IMR-90 (cell line): Measurements from ENCODE around the gene STON2. TPM values are rescaled to one million over a fixed set of nuclear protein-coding genes. Genes with fewer than 3 reads are reported as not detected.

ENCODE experiments used
- ATAC-seq: fragments of 200-7000 bp; cut with Tn5 transposase; 2 replicates; pipeline ENCODE4 v1.9.1; 2020; ENCODE audit warnings: low read depth, mild to moderate bottlenecking, moderate library complexity
- BruUV-seq: library from RNA; stranded (reverse); fragments of 400-500 nt; replicated peaks from 2 replicates; lab custom pipeline; 2021; lab: Mats Ljungman, UMichigan
- CTCF ChIA-PET: fragments of 300-600 bp; formaldehyde crosslinking; extraction: SDS; loops from one replicate; lab custom pipeline; 2021; ENCODE audit warnings: antibody characterized with exemption; lab: Yijun Ruan, JAX
- POLR2A ChIA-PET: fragments of 300-600 bp; sonication (Branson Sonifier 250); formaldehyde crosslinking; loops from one replicate; lab custom pipeline; 2022; ENCODE audit warnings: antibody characterized with exemption; ENCODE audit not compliant: unreplicated experiment; lab: Charles Lee
- DNase-seq: peaks from one replicate; pipeline ENCODE4 v3.0.0; 2013
- H2AFZ ChIP-seq: replicated peaks from 2 replicates; pipeline ENCODE3; 2013; ENCODE audit warnings: low read length, mild to moderate bottlenecking; ENCODE audit not compliant: poor library complexity
- H2AK5ac ChIP-seq: 2 replicates; pipeline ENCODE4 v1.6.1; 2013; ENCODE audit warnings: low read depth, low read length, inconsistent platforms
- H2AK9ac ChIP-seq: replicated peaks from 2 replicates; pipeline ENCODE3; 2013; ENCODE audit warnings: mild to moderate bottlenecking, low read depth, low read length, moderate library complexity; ENCODE audit not compliant: poor library complexity
- H2BK120ac ChIP-seq: 2 replicates; pipeline ENCODE4 v1.6.1; 2013; ENCODE audit warnings: low read depth, low read length, inconsistent platforms
- H2BK15ac ChIP-seq: 3 replicates; pipeline ENCODE4 v1.6.1; 2013; ENCODE audit warnings: low read depth, low read length, inconsistent platforms
- H2BK20ac ChIP-seq: 2 replicates; pipeline ENCODE4 v1.6.1; 2013; ENCODE audit warnings: low read depth, mild to moderate bottlenecking, inconsistent platforms, low read length, moderate library complexity
- H2BK5ac ChIP-seq: 2 replicates; pipeline ENCODE4 v1.6.1; 2013; ENCODE audit warnings: mild to moderate bottlenecking, low read depth, low read length, inconsistent platforms; ENCODE audit not compliant: poor library complexity, severe bottlenecking
- H3K14ac ChIP-seq: replicated peaks from 2 replicates; pipeline ENCODE4 v1.6.1; 2013; ENCODE audit warnings: low read depth, low read length, inconsistent platforms
- H3K18ac ChIP-seq: 2 replicates; pipeline ENCODE4 v1.6.1; 2013; ENCODE audit warnings: low read depth, low read length, control low read depth
- H3K23ac ChIP-seq: 2 replicates; pipeline ENCODE4 v1.6.1; 2013; ENCODE audit warnings: low read depth, low read length, inconsistent platforms
- H3K27ac ChIP-seq: 2 replicates; pipeline ENCODE4 v1.5.1; 2013; ENCODE audit warnings: mild to moderate bottlenecking, control low read depth, low read length; ENCODE audit not compliant: insufficient read depth
- H3K27me3 ChIP-seq: 2 replicates; pipeline ENCODE4 v1.6.1; 2013; ENCODE audit warnings: low read length; ENCODE audit not compliant: control insufficient read depth, insufficient read depth
- H3K36me3 ChIP-seq: 2 replicates; pipeline ENCODE4 v1.6.1; 2013; ENCODE audit warnings: low read length, mixed read lengths; ENCODE audit not compliant: control insufficient read depth, insufficient read depth
- H3K4ac ChIP-seq: 2 replicates; pipeline ENCODE4 v1.6.1; 2013; ENCODE audit warnings: low read depth, low read length, inconsistent platforms
- H3K4me1 ChIP-seq: 2 replicates; pipeline ENCODE4 v1.6.1; 2013; ENCODE audit warnings: low read length, mixed read lengths; ENCODE audit not compliant: control insufficient read depth, insufficient read depth
- H3K4me2 ChIP-seq: 2 replicates; pipeline ENCODE4 v1.6.1; 2013; ENCODE audit warnings: low read depth, mild to moderate bottlenecking, control low read depth, low read length, moderate library complexity
- H3K4me3 ChIP-seq: 2 replicates; pipeline ENCODE4 v1.5.1; 2013; ENCODE audit warnings: low read depth, mild to moderate bottlenecking, control low read depth, low read length, moderate library complexity; ENCODE audit not compliant: insufficient read depth
- H3K56ac ChIP-seq: 2 replicates; pipeline ENCODE4 v1.6.1; 2013; ENCODE audit warnings: low read length, inconsistent platforms; ENCODE audit not compliant: insufficient read depth; ENCODE audit errors: extremely low read depth
- H3K79me1 ChIP-seq, 2 experiments: 2 replicates each; pipeline ENCODE4 v1.6.1; 2013; ENCODE audit warnings: low read length in 2 of 2, inconsistent platforms in 1 of 2, low read depth in 1 of 2
- H3K9ac ChIP-seq: 2 replicates; pipeline ENCODE4 v1.6.1; 2013; ENCODE audit warnings: low read depth, low read length, control low read depth
- H3K9me1 ChIP-seq: 2 replicates; pipeline ENCODE4 v1.6.1; 2013; ENCODE audit warnings: low read length, inconsistent platforms; ENCODE audit not compliant: insufficient read depth
- H3K9me3 ChIP-seq: 2 replicates; pipeline ENCODE4 v1.6.1; 2013; ENCODE audit warnings: low read length; ENCODE audit not compliant: control insufficient read depth, insufficient read depth
- H4K20me1 ChIP-seq: 2 replicates; pipeline ENCODE4 v1.6.1; 2013; ENCODE audit warnings: low read length, inconsistent platforms; ENCODE audit not compliant: insufficient read depth
- H4K5ac ChIP-seq: 2 replicates; pipeline ENCODE4 v1.6.1; 2013; ENCODE audit warnings: mild to moderate bottlenecking, low read depth, low read length, control low read depth
- H4K8ac ChIP-seq, 2 experiments: 2 replicates each; pipeline ENCODE4 v1.6.1; 2013; ENCODE audit warnings: low read depth in 2 of 2, low read length in 2 of 2, control low read depth in 1 of 2, inconsistent platforms in 1 of 2
- H4K91ac ChIP-seq: 2 replicates; pipeline ENCODE4 v1.6.1; 2013; ENCODE audit warnings: low read depth, low read length, inconsistent platforms; ENCODE audit not compliant: insufficient read depth
- BHLHE40 ChIP-seq: fragments of 150-350 bp; IDR thresholded peaks from 2 replicates; pipeline ENCODE4 v1.6.1; 2016; ENCODE audit warnings: mild to moderate bottlenecking, low read depth, low read length
- CEBPB ChIP-seq: IDR thresholded peaks from 2 replicates; pipeline ENCODE4 v1.6.1; 2012; ENCODE audit warnings: low read depth, low read length, improper control_type of control experiment
- CHD1 ChIP-seq: IDR thresholded peaks from 2 replicates; pipeline ENCODE4 v1.6.1; 2012; ENCODE audit warnings: low read depth, low read length, improper control_type of control experiment
- FOS ChIP-seq: fragments of 150-350 bp; IDR thresholded peaks from 2 replicates; pipeline ENCODE4 v1.6.1; 2016; ENCODE audit warnings: low read depth, low read length
- MAFK ChIP-seq: IDR thresholded peaks from 2 replicates; pipeline ENCODE4 v1.6.1; 2012; ENCODE audit warnings: low read depth, low read length, improper control_type of control experiment
- MAZ ChIP-seq: IDR thresholded peaks from 2 replicates; pipeline ENCODE4 v1.6.1; 2012; ENCODE audit warnings: low read depth, mild to moderate bottlenecking, low read length, improper control_type of control experiment, moderate library complexity, borderline replicate concordance
- MXI1 ChIP-seq: IDR thresholded peaks from 2 replicates; pipeline ENCODE4 v1.6.1; 2012; ENCODE audit warnings: low read depth, mild to moderate bottlenecking, low read length, moderate library complexity, borderline replicate concordance
- NFE2L2 ChIP-seq: fragments of 150-350 bp; IDR thresholded peaks from 2 replicates; pipeline ENCODE4 v1.6.1; 2016; ENCODE audit warnings: low read depth, mild to moderate bottlenecking, low read length
- POLR2A ChIP-seq: IDR thresholded peaks from 2 replicates; pipeline ENCODE4 v1.6.1; 2012; ENCODE audit warnings: mild to moderate bottlenecking, low read depth, low read length
- RAD21 ChIP-seq: IDR thresholded peaks from 2 replicates; pipeline ENCODE4 v1.6.1; 2012; ENCODE audit warnings: low read length, improper control_type of control experiment
- RCOR1 ChIP-seq: IDR thresholded peaks from 2 replicates; pipeline ENCODE4 v1.6.1; 2012; ENCODE audit warnings: mild to moderate bottlenecking, low read length, improper control_type of control experiment; ENCODE audit not compliant: insufficient replicate concordance
- RFX5 ChIP-seq: IDR thresholded peaks from 2 replicates; pipeline ENCODE4 v1.8.0; 2012; ENCODE audit warnings: low read depth, mild to moderate bottlenecking, low read length, moderate library complexity
- SMC3 ChIP-seq: fragments of 150-350 bp; IDR thresholded peaks from 2 replicates; pipeline ENCODE4 v1.6.1; 2016; ENCODE audit warnings: low read depth, mild to moderate bottlenecking, antibody characterized with exemption, low read length, moderate library complexity
- WGBS, 2 experiments: methylation state at CpG; one replicate each; pipeline versions ENCODE4 v1.1.5 to v1.1.7; 2013; ENCODE audit warnings: missing lambda C conversion rate in 2 of 2; ENCODE audit not compliant: insufficient read length in 1 of 2; ENCODE audit errors: extremely low coverage in 2 of 2; 5-methylcytosine and 5-hydroxymethylcytosine counted together
- dilution Hi-C: fragments of 300-500 bp; cut with HindIII; formaldehyde crosslinking; loops from one replicate; pipeline ENCODE4 v1.14.3; 2018; ENCODE audit warnings: low sequenced_read_pairs; ENCODE audit not compliant: unreplicated experiment
- in situ Hi-C: fragments of 300-500 bp; cut with MboI; formaldehyde crosslinking; loops from 3 replicates; pipeline ENCODE4 v1.14.3; 2019; ENCODE audit warnings: low sequenced_read_pairs, inconsistent platforms, mixed read lengths
- intact Hi-C: fragments of 100-400 bp; cut with micrococcal nuclease; formaldehyde crosslinking; loops from 2 replicates; pipeline ENCODE4 v1.10.0; 2022
- polyA plus RNA-seq, 3 experiments: library from polyadenylated mRNA; depleted of rRNA; stranded (reverse); fragments of >200 nt; gene quantifications; 2 replicates each; pipeline ENCODE4 v1.2.3, GENCODE V29; 2012; ENCODE audit warnings: low replicate concordance in 1 of 3
- total RNA-seq: library from RNA; depleted of rRNA; stranded (reverse); fragments of >200 nt; gene quantifications from 2 replicates; pipeline ENCODE4 v1.2.3, GENCODE V29; 2012
- TF ChIP-seq, protein P1 (sequence below): fragments of 150-350 bp; IDR thresholded peaks from 2 replicates; pipeline ENCODE4 v1.6.1; 2017; ENCODE audit warnings: mild to moderate bottlenecking, antibody characterized with exemption, low read length, low read depth
- TF ChIP-seq, protein P2 (sequence below): fragments of 150-350 bp; IDR thresholded peaks from 2 replicates; pipeline ENCODE4 v1.6.1; 2016; ENCODE audit warnings: low read depth, mild to moderate bottlenecking, low read length, moderate library complexity, borderline replicate concordance
- TF ChIP-seq, protein P3 (sequence below): conservative IDR thresholded peaks from 2 replicates; pipeline ENCODE4 v1.5.1; 2012; ENCODE audit warnings: mild to moderate bottlenecking, low read depth, low read length, improper control_type of control experiment

The STON2 gene
- total and polyA plus RNA-seq, 2 of the 4 experiments (the other 2 are of a cell fraction): not detected

DNA sequence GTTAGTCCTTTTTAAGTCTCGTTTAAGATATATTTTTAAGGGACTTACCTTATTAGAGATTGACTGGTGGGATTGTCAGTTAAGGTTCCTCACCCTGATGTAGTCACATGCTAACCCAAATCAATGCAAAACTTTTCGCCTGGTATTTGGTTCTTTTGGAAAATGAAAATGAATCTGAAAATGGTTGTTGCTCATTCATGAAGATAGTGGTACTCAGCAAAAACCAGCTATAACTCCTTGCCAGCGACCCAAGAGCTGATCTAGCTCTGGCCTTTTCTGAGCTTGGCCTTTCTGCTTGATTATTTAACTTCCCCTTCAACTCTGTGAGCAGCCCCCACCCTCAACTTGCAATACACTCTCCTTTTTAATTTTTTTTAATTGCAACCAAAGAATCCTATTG, 94.4 kb downstream of the STON2 start:
- no peak overlapping the region for H2BK15ac ChIP-seq
- H2BK20ac ChIP-seq: no peak overlapping the region
- BruUV-seq: no TSS peak
- no peak overlapping the region for H2BK120ac ChIP-seq
- no peaks in the 10 kb centered on the region for H3K9me1 ChIP-seq
- no peaks in the 10 kb centered on the region for H3K79me1 ChIP-seq
- no peak for TF ChIP-seq NFE2L2
- no peak for TF ChIP-seq RFX5
- TF ChIP-seq BHLHE40: no peak
- TF ChIP-seq, protein P1, sequence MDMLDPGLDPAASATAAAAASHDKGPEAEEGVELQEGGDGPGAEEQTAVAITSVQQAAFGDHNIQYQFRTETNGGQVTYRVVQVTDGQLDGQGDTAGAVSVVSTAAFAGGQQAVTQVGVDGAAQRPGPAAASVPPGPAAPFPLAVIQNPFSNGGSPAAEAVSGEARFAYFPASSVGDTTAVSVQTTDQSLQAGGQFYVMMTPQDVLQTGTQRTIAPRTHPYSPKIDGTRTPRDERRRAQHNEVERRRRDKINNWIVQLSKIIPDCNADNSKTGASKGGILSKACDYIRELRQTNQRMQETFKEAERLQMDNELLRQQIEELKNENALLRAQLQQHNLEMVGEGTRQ: no peak
- TF ChIP-seq, protein P2, sequence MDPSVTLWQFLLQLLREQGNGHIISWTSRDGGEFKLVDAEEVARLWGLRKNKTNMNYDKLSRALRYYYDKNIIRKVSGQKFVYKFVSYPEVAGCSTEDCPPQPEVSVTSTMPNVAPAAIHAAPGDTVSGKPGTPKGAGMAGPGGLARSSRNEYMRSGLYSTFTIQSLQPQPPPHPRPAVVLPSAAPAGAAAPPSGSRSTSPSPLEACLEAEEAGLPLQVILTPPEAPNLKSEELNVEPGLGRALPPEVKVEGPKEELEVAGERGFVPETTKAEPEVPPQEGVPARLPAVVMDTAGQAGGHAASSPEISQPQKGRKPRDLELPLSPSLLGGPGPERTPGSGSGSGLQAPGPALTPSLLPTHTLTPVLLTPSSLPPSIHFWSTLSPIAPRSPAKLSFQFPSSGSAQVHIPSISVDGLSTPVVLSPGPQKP: no peak
- TF ChIP-seq RCOR1: no peak
- no peak for TF ChIP-seq CHD1
- no peak for TF ChIP-seq MAZ
- TF ChIP-seq MAFK: no peak
- TF ChIP-seq CEBPB: no peak
- no peak for TF ChIP-seq RAD21
- TF ChIP-seq POLR2A: no peak
- TF ChIP-seq FOS: no peak
- TF ChIP-seq, protein P3, sequence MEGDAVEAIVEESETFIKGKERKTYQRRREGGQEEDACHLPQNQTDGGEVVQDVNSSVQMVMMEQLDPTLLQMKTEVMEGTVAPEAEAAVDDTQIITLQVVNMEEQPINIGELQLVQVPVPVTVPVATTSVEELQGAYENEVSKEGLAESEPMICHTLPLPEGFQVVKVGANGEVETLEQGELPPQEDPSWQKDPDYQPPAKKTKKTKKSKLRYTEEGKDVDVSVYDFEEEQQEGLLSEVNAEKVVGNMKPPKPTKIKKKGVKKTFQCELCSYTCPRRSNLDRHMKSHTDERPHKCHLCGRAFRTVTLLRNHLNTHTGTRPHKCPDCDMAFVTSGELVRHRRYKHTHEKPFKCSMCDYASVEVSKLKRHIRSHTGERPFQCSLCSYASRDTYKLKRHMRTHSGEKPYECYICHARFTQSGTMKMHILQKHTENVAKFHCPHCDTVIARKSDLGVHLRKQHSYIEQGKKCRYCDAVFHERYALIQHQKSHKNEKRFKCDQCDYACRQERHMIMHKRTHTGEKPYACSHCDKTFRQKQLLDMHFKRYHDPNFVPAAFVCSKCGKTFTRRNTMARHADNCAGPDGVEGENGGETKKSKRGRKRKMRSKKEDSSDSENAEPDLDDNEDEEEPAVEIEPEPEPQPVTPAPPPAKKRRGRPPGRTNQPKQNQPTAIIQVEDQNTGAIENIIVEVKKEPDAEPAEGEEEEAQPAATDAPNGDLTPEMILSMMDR: no peak
- no peak for TF ChIP-seq SMC3
- no peak for TF ChIP-seq MXI1
- no peaks in the 10 kb centered on the region for H4K20me1 ChIP-seq
- H3K4me3 ChIP-seq: no peak overlapping the region
- no peaks in the 10 kb centered on the region for H3K9me3 ChIP-seq
- ChIA-PET CTCF (no interaction called here), POLR2A (no interaction called here)
- H3K4me1 ChIP-seq: no peaks in the 10 kb centered on the region
- WGBS, 2 experiments: no CpG with 5 or more reads among the region's 3 CpGs
- no peak overlapping the region for H2AK9ac ChIP-seq
- H3K4me2 ChIP-seq: no peak overlapping the region
- H4K91ac ChIP-seq: no peak overlapping the region
- in situ Hi-C loops (no loop called here), intact Hi-C loops (no loop called here), dilution Hi-C loops (no loop called here)
- DNase-seq (no peak), ATAC-seq (no peak)
- no peak overlapping the region for H3K4ac ChIP-seq
- no peak overlapping the region for H2BK5ac ChIP-seq
- H3K27ac ChIP-seq: no peak overlapping the region
- no peaks in the 10 kb centered on the region for H3K27me3 ChIP-seq
- H3K36me3 ChIP-seq: no peaks in the 10 kb centered on the region
- H2AFZ ChIP-seq: no peak overlapping the region
- no peak overlapping the region for H2AK5ac ChIP-seq
- H3K23ac ChIP-seq: no peak overlapping the region
- H4K5ac ChIP-seq: no peak overlapping the region
- no peak overlapping the region for H3K18ac ChIP-seq
- no peak overlapping the region for H3K14ac ChIP-seq
- H3K56ac ChIP-seq: no peak overlapping the region
- no peak overlapping the region for H3K9ac ChIP-seq
- H4K8ac ChIP-seq: no peak overlapping the region
